Smooth muscle cell (in vitro differentiated cells): Measurements from ENCODE around the gene CLCNKA. TPM values are rescaled to one million over a fixed set of nuclear protein-coding genes. Genes with fewer than 3 reads are reported as not detected.

ENCODE experiments used
- DNase-seq: peaks from one replicate; lab custom pipeline; 2025; ENCODE audit not compliant: unreplicated experiment; lab: John Stamatoyannopoulos, UW
- H2AFZ ChIP-seq: fragments of 200-600 bp; sonication (generic); 2 replicates; pipeline ENCODE4 v1.6.0; 2016; ENCODE audit warnings: antibody characterized with exemption, low read depth, mild to moderate bottlenecking
- H3F3A ChIP-seq: fragments of 200-600 bp; sonication (generic); 2 replicates; pipeline ENCODE4 v1.6.0; 2017; ENCODE audit warnings: antibody characterized with exemption, low read depth
- H3K27ac ChIP-seq: fragments of 200-600 bp; sonication (generic); 2 replicates; pipeline ENCODE4 v1.5.1; 2016; ENCODE audit warnings: low read depth, mild to moderate bottlenecking
- H3K27me3 ChIP-seq: fragments of 200-600 bp; sonication (generic); 2 replicates; pipeline ENCODE4 v1.6.1; 2016; ENCODE audit warnings: low read depth, mild to moderate bottlenecking
- H3K36me3 ChIP-seq: fragments of 200-600 bp; sonication (generic); 2 replicates; pipeline ENCODE4 v1.5.1; 2016; ENCODE audit warnings: low read depth
- H3K4me1 ChIP-seq: fragments of 200-600 bp; sonication (generic); 2 replicates; pipeline ENCODE4 v1.5.1; 2016; ENCODE audit warnings: low read depth
- H3K4me2 ChIP-seq: fragments of 200-600 bp; sonication (generic); 2 replicates; pipeline ENCODE4 v1.6.0; 2016; ENCODE audit warnings: mild to moderate bottlenecking
- H3K4me3 ChIP-seq: fragments of 200-600 bp; sonication (generic); 2 replicates; pipeline ENCODE4 v1.5.1; 2016; ENCODE audit warnings: mild to moderate bottlenecking
- H3K79me2 ChIP-seq: fragments of 200-600 bp; sonication (generic); 2 replicates; pipeline ENCODE4 v1.6.0; 2016; ENCODE audit warnings: low read depth, mild to moderate bottlenecking
- H3K9ac ChIP-seq: fragments of 200-600 bp; sonication (generic); 2 replicates; pipeline ENCODE4 v1.6.0; 2016; ENCODE audit warnings: low read depth
- H3K9me3 ChIP-seq: fragments of 200-600 bp; sonication (generic); replicated peaks from 2 replicates; pipeline ENCODE4 v1.5.1; 2016; ENCODE audit warnings: low read depth
- H4K20me1 ChIP-seq: fragments of 200-600 bp; sonication (generic); 2 replicates; pipeline ENCODE4 v1.6.0; 2016; ENCODE audit warnings: low read depth
- WGBS: methylation state at CpG from one replicate; pipeline ENCODE4 v1.1.7; 2016; ENCODE audit warnings: low lambda C conversion rate; 5-methylcytosine and 5-hydroxymethylcytosine counted together
- polyA plus RNA-seq: library from polyadenylated mRNA; unstranded; fragments of >200 nt; fragmentation: Nextera tagmentation; extraction: Ambion mirVana; gene quantifications from 2 replicates; pipeline ENCODE4 v1.2.1, GENCODE V29; 2016
- total RNA-seq: library from RNA; depleted of rRNA; stranded (reverse); fragments of >200 nt; gene quantifications from 2 replicates; pipeline ENCODE4 v1.2.3, GENCODE V29; 2014
- TF ChIP-seq, protein P1 (sequence below): fragments of 200-600 bp; sonication (generic); IDR thresholded peaks from 2 replicates; pipeline ENCODE4 v1.5.1; 2017; ENCODE audit warnings: borderline replicate concordance, mild to moderate bottlenecking, antibody characterized with exemption; ENCODE audit not compliant: insufficient read depth, poor library complexity, severe bottlenecking

The CLCNKA gene
- total and polyA plus RNA-seq, 2 experiments from 2014 or later: 0.46 TPM; not detected in 1

- no peak overlapping the region for H3K9ac ChIP-seq
- no peak overlapping the region for H3K4me3 ChIP-seq
- no peaks in the 10 kb centered on the region for H3K9me3 ChIP-seq
- H3K27ac ChIP-seq: no peak overlapping the region
- H4K20me1 ChIP-seq: no peaks in the 10 kb centered on the region
- no peak overlapping the region for H2AFZ ChIP-seq
- H3K4me2 ChIP-seq: no peak overlapping the region
- H3K79me2 ChIP-seq: no peaks in the 10 kb centered on the region
- peaks cover 17% of the 10 kb centered on the region for H3K4me1 ChIP-seq
- TF ChIP-seq, protein P1, sequence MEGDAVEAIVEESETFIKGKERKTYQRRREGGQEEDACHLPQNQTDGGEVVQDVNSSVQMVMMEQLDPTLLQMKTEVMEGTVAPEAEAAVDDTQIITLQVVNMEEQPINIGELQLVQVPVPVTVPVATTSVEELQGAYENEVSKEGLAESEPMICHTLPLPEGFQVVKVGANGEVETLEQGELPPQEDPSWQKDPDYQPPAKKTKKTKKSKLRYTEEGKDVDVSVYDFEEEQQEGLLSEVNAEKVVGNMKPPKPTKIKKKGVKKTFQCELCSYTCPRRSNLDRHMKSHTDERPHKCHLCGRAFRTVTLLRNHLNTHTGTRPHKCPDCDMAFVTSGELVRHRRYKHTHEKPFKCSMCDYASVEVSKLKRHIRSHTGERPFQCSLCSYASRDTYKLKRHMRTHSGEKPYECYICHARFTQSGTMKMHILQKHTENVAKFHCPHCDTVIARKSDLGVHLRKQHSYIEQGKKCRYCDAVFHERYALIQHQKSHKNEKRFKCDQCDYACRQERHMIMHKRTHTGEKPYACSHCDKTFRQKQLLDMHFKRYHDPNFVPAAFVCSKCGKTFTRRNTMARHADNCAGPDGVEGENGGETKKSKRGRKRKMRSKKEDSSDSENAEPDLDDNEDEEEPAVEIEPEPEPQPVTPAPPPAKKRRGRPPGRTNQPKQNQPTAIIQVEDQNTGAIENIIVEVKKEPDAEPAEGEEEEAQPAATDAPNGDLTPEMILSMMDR: no peak
- no peak for DNase-seq
- no peaks in the 10 kb centered on the region for H3K36me3 ChIP-seq
- peaks cover 10% of the 10 kb centered on the region for H3K27me3 ChIP-seq
- H3F3A ChIP-seq: no peaks in the 10 kb centered on the region
- WGBS: 92% methylated on average over 9 of the region's 9 CpGs
Observed at GRCh38 chr1:16070640-16071355, 49.0 kb downstream of the CLCNKA start.

DNA sequence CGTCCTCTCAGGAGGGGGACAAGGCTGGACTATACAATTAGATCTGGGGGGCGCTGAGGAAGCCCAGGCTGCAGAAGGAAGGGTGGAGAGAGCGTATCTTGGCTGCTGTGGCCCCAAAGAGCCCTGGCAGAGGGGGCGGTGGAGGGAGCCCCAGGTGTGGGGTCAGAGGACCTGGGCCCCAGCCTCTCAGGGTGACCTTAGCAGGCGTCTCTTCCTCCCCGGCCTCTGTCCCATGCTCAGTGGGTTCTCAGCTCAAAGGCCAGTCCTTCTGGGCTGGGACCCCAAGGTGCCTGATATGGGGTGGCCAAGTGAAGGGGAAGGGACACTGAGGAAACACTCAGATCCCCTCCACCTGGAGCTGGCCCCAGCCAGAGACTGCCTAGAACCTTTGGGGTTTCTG lies 49.8 kb downstream of the CLCNKA start:
- no peak for DNase-seq
- over 99% methylated on average over 6 of the region's 6 CpGs for WGBS
- Histone ChIP-seq H3K27me3 (peaks cover 10% of the 10 kb centered on the region), H3K4me3 (no peak overlapping the region), H3K27ac (no peak overlapping the region), H3K9me3 (no peaks in the 10 kb centered on the region), H3F3A (no peaks in the 10 kb centered on the region), H2AFZ (no peak overlapping the region), H4K20me1 (no peaks in the 10 kb centered on the region), H3K79me2 (no peaks in the 10 kb centered on the region), H3K4me2 (no peak overlapping the region), H3K36me3 (no peaks in the 10 kb centered on the region), H3K9ac (no peak overlapping the region), H3K4me1 (peaks cover 17% of the 10 kb centered on the region)
- TF ChIP-seq, protein P1: no peak

DNA sequence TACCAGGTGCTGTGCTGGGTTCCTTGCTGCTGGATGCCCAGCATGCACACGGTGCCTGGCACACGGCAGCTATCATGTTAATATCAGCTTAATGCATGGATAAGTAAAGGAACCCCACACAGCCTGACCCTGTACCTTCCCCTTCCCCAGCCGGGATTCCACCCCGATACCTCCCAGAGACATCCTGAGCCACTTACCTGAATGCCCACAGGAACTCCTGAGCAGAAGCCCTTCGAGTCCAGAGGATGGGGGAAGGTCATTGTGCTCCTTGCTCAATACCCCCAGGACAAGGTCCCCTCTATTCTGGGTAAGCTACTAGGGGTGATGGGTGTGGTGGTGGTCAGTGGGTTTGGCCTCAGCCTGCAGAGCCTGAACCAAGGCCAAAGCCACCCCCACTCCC lies 50.3 kb downstream of the CLCNKA start:
- H3K27ac ChIP-seq: no peak overlapping the region
- no peak overlapping the region for H3K9ac ChIP-seq
- H3K4me1 ChIP-seq: peaks cover 17% of the 10 kb centered on the region
- no peaks in the 10 kb centered on the region for H4K20me1 ChIP-seq
- H3K27me3 ChIP-seq: peaks cover 10% of the 10 kb centered on the region
- no peak for DNase-seq
- H3K9me3 ChIP-seq: no peaks in the 10 kb centered on the region
- H3K4me2 ChIP-seq: no peak overlapping the region
- H3F3A ChIP-seq: no peaks in the 10 kb centered on the region
- H2AFZ ChIP-seq: no peak overlapping the region
- WGBS: 78% methylated on average over 5 of the region's 5 CpGs
- TF ChIP-seq, protein P1: no peak
- H3K79me2 ChIP-seq: no peaks in the 10 kb centered on the region
- H3K4me3 ChIP-seq: no peak overlapping the region
- no peaks in the 10 kb centered on the region for H3K36me3 ChIP-seq
